B cell (primary cell): ENCODE measurements around the gene FOXP4. TPM values are rescaled to one million over a fixed set of nuclear protein-coding genes. Genes with fewer than 3 reads are reported as not detected.

Source experiments
- ATAC-seq: fragments of 200-7000 bp; cut with Tn5 transposase; one replicate; pipeline ENCODE4 v1.10.0; 2021; ENCODE audit warnings: low read depth, mild to moderate bottlenecking, moderate number of reproducible peaks, moderate library complexity
- CTCF ChIA-PET: fragments of 350-600 bp; sonication (Branson Sonifier 250); formaldehyde crosslinking; loops from one replicate; lab custom pipeline; 2021; ENCODE audit warnings: antibody characterized with exemption, inconsistent platforms; lab: Charles Lee
- POLR2A ChIA-PET: fragments of 350-600 bp; sonication (Branson Sonifier 250); formaldehyde crosslinking; loops from one replicate; lab custom pipeline; 2021; ENCODE audit warnings: antibody characterized with exemption; lab: Charles Lee
- DNase-seq: peaks from one replicate; pipeline ENCODE4 v3.0.0; 2013
- H2AFZ ChIP-seq: 2 replicates; pipeline ENCODE4 v1.6.1; 2012; ENCODE audit warnings: mild to moderate bottlenecking, low read depth, low read length; ENCODE audit not compliant: insufficient read depth, poor library complexity, severe bottlenecking
- H3K27ac ChIP-seq, 2 donors: 1 replicate in 1 of 2; 2 replicates in 1 of 2; pipeline ENCODE4 v1.5.1; 2012 to 2013; ENCODE audit warnings: low read length in 2 of 2, mild to moderate bottlenecking in 2 of 2, moderate library complexity in 1 of 2
- H3K27me3 ChIP-seq, 4 experiments: fragments of 200-600 bp in 1 of 4; sonication (generic) in 1 of 4; replicated peaks in 1 of 4; 1 replicate in 2 of 4; 2 replicates in 2 of 4; pipeline versions ENCODE4 v1.6.1 to v1.7.0; 2013 to 2016; ENCODE audit warnings: low read length in 3 of 4, mild to moderate bottlenecking in 2 of 4, mixed read lengths in 1 of 4, moderate library complexity in 1 of 4; ENCODE audit not compliant: insufficient read depth in 4 of 4, control insufficient read depth in 3 of 4; ENCODE audit errors: control extremely low read depth in 1 of 4
- H3K36me3 ChIP-seq, 2 experiments: replicated peaks in 1 of 2; 1 replicate in 1 of 2; 2 replicates in 1 of 2; pipeline versions ENCODE4 v1.6.1 to v1.7.1; 2013; ENCODE audit warnings: low read length in 1 of 2; ENCODE audit not compliant: insufficient read depth in 2 of 2, control insufficient read depth in 1 of 2; ENCODE audit errors: control extremely low read depth in 1 of 2, extremely low read depth in 1 of 2
- H3K4me1 ChIP-seq, 2 donors: fragments of 200-600 bp in 1 of 2; sonication (generic) in 1 of 2; 1 replicate in 1 of 2; 2 replicates in 1 of 2; pipeline versions ENCODE4 v1.5.1 to v1.6.1; 2013 to 2017; ENCODE audit warnings: low read length in 2 of 2; ENCODE audit not compliant: control insufficient read depth in 2 of 2, insufficient read depth in 2 of 2
- H3K4me2 ChIP-seq: replicated peaks from 2 replicates; pipeline ENCODE3; 2012; ENCODE audit warnings: mild to moderate bottlenecking, low read depth, low read length; ENCODE audit not compliant: poor library complexity, severe bottlenecking
- H3K4me3 ChIP-seq, 5 experiments: fragments of 200-600 bp in 1 of 5; sonication (generic) in 1 of 5; 1 replicate in 3 of 5; 2 replicates in 2 of 5; pipeline versions ENCODE4 v1.5.1 to v1.7.0; 2011 to 2016; ENCODE audit warnings: low read length in 4 of 5, mild to moderate bottlenecking in 4 of 5, low read depth in 2 of 5, control low read depth in 1 of 5, moderate library complexity in 1 of 5; ENCODE audit not compliant: insufficient read depth in 1 of 5; ENCODE audit errors: control extremely low read depth in 1 of 5, extremely low read depth in 1 of 5
- H3K79me2 ChIP-seq: fragments of 200-600 bp; sonication (generic); one replicate; pipeline ENCODE4 v1.6.0; 2016; ENCODE audit warnings: low read length; ENCODE audit not compliant: control insufficient read depth, insufficient read depth
- H3K9ac ChIP-seq: fragments of 200-600 bp; sonication (generic); 2 replicates; pipeline ENCODE4 v1.6.1; 2017; ENCODE audit warnings: mild to moderate bottlenecking, low read length, moderate library complexity
- H3K9me3 ChIP-seq, 3 donors: one replicate each; pipeline versions ENCODE4 v1.6.1 to v1.7.1; 2013; ENCODE audit warnings: low read length in 2 of 3; ENCODE audit not compliant: control insufficient read depth in 2 of 3, insufficient read depth in 1 of 3; ENCODE audit errors: control extremely low read depth in 1 of 3
- H4K20me1 ChIP-seq: 2 replicates; pipeline ENCODE4 v1.6.0; 2012; ENCODE audit warnings: mild to moderate bottlenecking, low read length; ENCODE audit not compliant: insufficient read depth, control insufficient read depth, poor library complexity, severe bottlenecking
- H3K27ac Mint-ChIP-seq: one replicate; pipeline ENCODE4 v1.8.0; 2021; ENCODE audit warnings: mixed read lengths
- H3K27me3 Mint-ChIP-seq: one replicate; pipeline ENCODE4 v1.8.0; 2021; ENCODE audit warnings: mixed read lengths
- H3K4me1 Mint-ChIP-seq: one replicate; pipeline ENCODE4 v1.8.0; 2021; ENCODE audit warnings: mixed read lengths
- H3K4me3 Mint-ChIP-seq: one replicate; pipeline ENCODE4 v1.8.0; 2021; ENCODE audit warnings: mixed read lengths
- H3K9me3 Mint-ChIP-seq: one replicate; pipeline ENCODE4 v1.8.0; 2022; ENCODE audit warnings: mixed read lengths; ENCODE audit not compliant: insufficient read depth
- CTCF ChIP-seq: fragments of 200-600 bp; IDR thresholded peaks from one replicate; pipeline ENCODE4 v1.8.0; 2022; ENCODE audit warnings: antibody characterized with exemption, mild to moderate bottlenecking
- EZH2 ChIP-seq: IDR thresholded peaks from 2 replicates; pipeline ENCODE4 v1.6.1; 2012; ENCODE audit warnings: borderline replicate concordance, low read depth, mild to moderate bottlenecking, moderate library complexity, low read length; ENCODE audit not compliant: insufficient read depth, poor library complexity, severe bottlenecking
- WGBS: methylation state at CpG from one replicate; pipeline ENCODE4 v1.1.5; 2013; ENCODE audit warnings: missing lambda C conversion rate; ENCODE audit not compliant: insufficient coverage; 5-methylcytosine and 5-hydroxymethylcytosine counted together
- intact Hi-C: fragments of 100-400 bp; cut with micrococcal nuclease; formaldehyde crosslinking; loops from one replicate; pipeline ENCODE4 v1.10.0; 2022
- polyA plus RNA-seq: library from polyadenylated mRNA; depleted of rRNA; stranded (reverse); fragments of >200 nt; gene quantifications from 2 replicates; pipeline ENCODE4 v1.2.3, GENCODE V29; 2012
- total RNA-seq, 2 donors: library from RNA; stranded (reverse); fragments of 120-200 nt in 1 of 2; gene quantifications; 1 replicate in 1 of 2; 2 replicates in 1 of 2; pipeline versions ENCODE4 v1.2.3 to v1.2.4, GENCODE V29; 2013 to 2022

The FOXP4 gene
- total and polyA plus RNA-seq, 2 donors (not counting 1 experiment from before 2014, with no cell fraction given) = 17.0 to 38.7 TPM

DNA sequence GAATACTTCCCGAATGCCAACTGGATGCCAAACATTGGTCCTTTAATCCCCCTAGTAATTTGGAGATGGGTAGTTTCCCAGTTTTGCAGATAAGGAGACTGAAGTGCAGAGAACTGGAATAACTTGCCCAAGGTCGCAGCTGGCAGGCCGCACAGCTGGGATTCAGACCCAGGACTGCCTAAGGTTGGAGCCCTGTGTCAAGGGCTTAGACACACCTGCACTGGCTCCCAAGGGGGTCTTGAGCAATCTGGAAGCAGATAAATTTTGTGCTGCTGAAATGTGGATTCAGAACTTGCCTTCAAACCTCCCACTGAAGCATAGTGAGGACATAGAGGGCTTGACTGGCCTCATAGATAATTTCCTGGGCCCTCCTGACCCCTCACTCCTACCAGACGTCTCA is 30.5 kb downstream of the FOXP4 start:
- no peaks in the 10 kb centered on the region for H3K27me3 Mint-ChIP-seq
- no peaks in the 10 kb centered on the region for H3K9me3 ChIP-seq
- no peaks in the 10 kb centered on the region for H3K9me3 Mint-ChIP-seq
- no peak overlapping the region for H3K27ac ChIP-seq
- ATAC-seq (no peak), DNase-seq (no peak)
- peaks cover 24% of the 10 kb centered on the region for H4K20me1 ChIP-seq
- no peak overlapping the region for H3K4me2 ChIP-seq
- no peak overlapping the region for H3K9ac ChIP-seq
- peaks cover 0 to 26% of the 10 kb centered on the region in 2 experiments for H3K36me3 ChIP-seq
- intact Hi-C loops = no loop called here
- 97% methylated on average over 4 of the region's 4 CpGs for WGBS
- no peak overlapping the region for H2AFZ ChIP-seq
- no peak overlapping the region for H3K4me3 Mint-ChIP-seq
- H3K27ac Mint-ChIP-seq = no peak overlapping the region
- H3K79me2 ChIP-seq = peaks cover 16% of the 10 kb centered on the region
- ChIA-PET POLR2A (no interaction called here), CTCF (interaction anchor here (2.2 kb wide), 1 partner anchor 15 kb away, joined by 4 read pairs; no protein-coding TSS in a partner anchor)
- no peaks in the 10 kb centered on the region for H3K27me3 ChIP-seq
- TF ChIP-seq EZH2 (no peak), CTCF (no peak)
- peaks cover 10 to 16% of the 10 kb centered on the region in 2 donors for H3K4me1 ChIP-seq
- H3K4me1 Mint-ChIP-seq = peaks cover 39% of the 10 kb centered on the region
- H3K4me3 ChIP-seq = no peak overlapping the region

- TF ChIP-seq CTCF (no peak), EZH2 (no peak)
Observed at GRCh38 chr6:41577356-41578216, 31.4 kb downstream of the FOXP4 start.

More at GRCh38 chr6:41577356-41578216, 31.4 kb downstream of the FOXP4 start:
- 54% methylated on average over 4 of the region's 5 CpGs for WGBS
- Mint-ChIP-seq H3K27ac (no peak overlapping the region), H3K27me3 (no peaks in the 10 kb centered on the region), H3K9me3 (no peaks in the 10 kb centered on the region), H3K4me1 (peaks cover 33% of the 10 kb centered on the region), H3K4me3 (no peak overlapping the region)
- peaks cover 16% of the 10 kb centered on the region for H3K79me2 ChIP-seq
- no peak overlapping the region for H2AFZ ChIP-seq
- peaks cover 23% of the 10 kb centered on the region for H4K20me1 ChIP-seq
- no peak for ATAC-seq
- CTCF ChIA-PET = interaction anchor here (0.7 to 2.2 kb wide), 3 partner anchors 14 to 153 kb away, joined by 4 read pairs; no protein-coding TSS in a partner anchor
- H3K27me3 ChIP-seq = no peaks in the 10 kb centered on the region
- H3K4me1 ChIP-seq = peaks cover 9 to 10% of the 10 kb centered on the region in 2 donors
- H3K4me2 ChIP-seq = no peak overlapping the region
- POLR2A ChIA-PET = no interaction called here
- H3K27ac ChIP-seq = no peak overlapping the region
- H3K4me3 ChIP-seq = no peak overlapping the region
- intact Hi-C loops = no loop called here
- peaks cover 0 to 28% of the 10 kb centered on the region in 2 experiments for H3K36me3 ChIP-seq
- DNase-seq = no peak
- no peaks in the 10 kb centered on the region for H3K9me3 ChIP-seq
- H3K9ac ChIP-seq = no peak overlapping the region
